Measurements from ENCODE around the gene ANKUB1.
"Not testable (repeated sequence)": the region's sequence is repeated elsewhere in the genome, so short reads cannot be mapped to it uniquely, and the experiment has no call there.

ANKUB1 gene
- long read RNA-seq, donor 1 = 0 reads
- long read RNA-seq, donor 2 = 0 reads
- long read RNA-seq, donor 3 = 0 reads
- long read RNA-seq, donor 4, partial matches to known transcripts = 6 of 34 reads
- long read RNA-seq, donor 4, other reads (novel, unspliced or antisense) = 28 of 34 reads
- long read RNA-seq, donor 5, partial matches to known transcripts = 0 of 27 reads
- long read RNA-seq, donor 5, other reads (novel, unspliced or antisense) = 27 of 27 reads
- long read RNA-seq, donor 6 = 0 reads
- long read RNA-seq, donor 7 = 0 reads
- long read RNA-seq, donor 8 = 0 reads

- no peak for DNase-seq
These were observed at the start of gene ANKUB1 for GRCh38 chr3:149792452-149793270. Gene ANKUB1 (minus strand): TSS chr3:149792554. CDS start chr3:149792366, 188 bp downstream.

DNA sequence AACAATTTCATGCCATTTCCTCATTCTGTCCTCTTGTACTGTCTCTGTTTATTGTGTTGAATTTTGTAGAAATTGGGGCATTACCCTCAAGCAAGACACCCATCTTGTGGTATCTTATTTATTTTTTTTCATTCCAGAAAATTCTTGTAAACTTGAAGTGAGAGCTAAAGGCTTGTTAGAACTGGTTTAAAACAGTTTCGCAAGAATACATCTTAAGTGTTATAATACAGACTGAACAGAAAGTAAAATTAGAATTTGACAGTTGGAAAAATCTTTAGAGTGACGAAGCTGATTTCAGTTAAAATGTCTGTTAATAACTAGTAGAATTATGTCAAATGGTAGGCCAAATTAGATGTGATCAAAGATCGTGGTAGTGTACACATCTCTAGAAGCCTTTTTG lies 47.5 kb upstream of the ANKUB1 start:
- DNase-seq = no peak

DNA sequence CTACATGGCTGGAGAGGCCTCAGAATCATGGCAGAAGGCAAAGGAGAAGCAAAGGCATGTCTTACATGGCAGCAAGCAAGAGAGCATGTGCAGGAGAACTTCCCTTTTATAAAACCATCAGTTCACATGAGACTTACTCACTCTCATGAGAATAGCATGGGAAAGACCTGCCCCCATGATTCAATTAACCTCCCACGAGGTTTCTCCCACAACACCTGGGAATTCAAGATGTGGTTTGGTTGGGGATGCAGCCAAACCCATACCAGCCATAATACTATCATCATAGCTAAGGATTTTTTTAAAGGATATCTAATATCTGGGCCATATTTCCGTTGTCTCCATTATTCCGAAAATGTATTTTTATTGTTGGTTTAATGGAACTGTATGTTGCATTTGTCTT lies 47.1 kb upstream of the ANKUB1 start:
- not testable (repeated sequence) for DNase-seq

DNA sequence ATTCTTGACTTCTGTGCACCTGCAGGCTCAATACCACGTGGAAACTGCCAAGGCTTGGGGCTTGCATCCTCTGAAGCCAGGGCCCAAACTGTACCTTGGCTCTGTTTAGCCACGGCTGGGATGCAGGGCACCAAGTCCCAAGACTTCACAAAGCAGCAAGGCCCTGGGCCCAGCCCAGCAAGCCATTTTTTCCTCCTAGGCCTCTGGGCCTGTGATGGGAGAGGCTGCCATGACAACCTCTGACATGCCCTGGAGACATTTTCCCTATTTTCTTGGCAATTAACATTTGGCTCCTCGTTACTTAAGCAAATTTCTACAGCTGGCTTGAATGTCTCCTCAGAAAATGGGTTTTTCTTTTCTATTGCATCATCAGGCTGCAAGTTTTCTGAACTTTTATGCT lies 46.1 kb upstream of the ANKUB1 start:
- DNase-seq = not testable (repeated sequence)

- DNase-seq = no peak
These were observed 40.9 kb upstream of the ANKUB1 start for GRCh38 chr3:149833241-149833640.

- no peak for DNase-seq
These were observed 39.7 kb upstream of the ANKUB1 start for GRCh38 chr3:149832086-149832485.

DNA sequence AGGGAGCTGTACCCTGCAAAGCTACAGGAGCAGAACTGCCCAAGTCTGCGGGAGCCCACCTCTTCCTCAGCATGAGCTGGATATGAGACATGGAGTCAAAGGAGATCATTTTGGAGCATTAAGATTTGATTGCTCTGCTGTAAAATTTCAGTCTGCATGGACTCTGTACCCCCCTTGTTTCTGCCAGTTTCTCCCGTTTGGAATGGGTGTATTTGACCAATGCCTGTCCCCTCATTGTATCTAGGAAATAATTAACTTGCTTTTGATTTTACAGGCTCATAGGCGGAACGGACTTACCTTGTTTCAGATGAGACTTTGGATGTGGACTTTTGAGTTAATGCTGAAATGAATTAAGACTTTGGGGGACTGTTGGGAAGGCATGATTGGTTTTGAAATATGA lies 39.0 kb upstream of the ANKUB1 start:
- no peak for DNase-seq

DNA sequence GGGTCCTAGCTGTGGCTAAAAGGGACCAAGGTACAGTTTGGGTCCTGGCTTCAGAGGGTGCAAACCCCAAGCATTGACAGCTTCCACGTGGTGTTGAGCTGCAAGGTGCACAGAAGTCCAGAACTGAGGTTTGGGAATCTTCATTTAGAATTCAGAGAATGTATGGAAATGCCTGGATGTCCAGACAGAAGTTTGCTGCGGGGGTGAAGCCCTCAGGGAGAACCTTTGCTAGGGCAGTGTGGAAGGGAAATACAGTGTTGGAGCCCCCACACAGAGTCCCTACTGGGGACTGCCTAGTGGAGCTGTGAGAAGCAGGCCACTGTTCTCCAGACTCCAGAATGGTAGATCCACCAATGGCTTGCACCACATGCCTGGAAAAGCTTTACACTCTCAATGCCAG lies 38.5 kb upstream of the ANKUB1 start:
- no peak for DNase-seq

DNA sequence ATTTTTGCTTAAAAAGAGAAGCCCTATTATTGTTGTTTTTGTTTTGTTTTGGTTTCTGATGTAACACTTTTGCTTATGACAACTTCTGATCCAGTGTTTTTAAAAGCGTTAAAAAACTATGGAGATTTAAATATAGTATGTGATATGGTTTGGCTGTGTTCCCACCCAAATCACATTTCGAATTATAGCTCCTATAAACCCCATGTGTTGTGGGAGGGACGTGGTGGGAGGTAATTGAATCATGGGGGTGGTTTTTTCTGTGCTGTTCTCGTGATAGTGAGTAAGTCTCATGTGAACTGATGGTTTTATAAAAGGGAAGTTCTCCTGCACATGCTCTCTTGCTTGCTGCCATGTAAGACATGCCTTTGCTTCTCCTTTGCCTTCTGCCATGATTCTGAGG lies 37.3 kb upstream of the ANKUB1 start:
- not testable (repeated sequence) for DNase-seq

DNA sequence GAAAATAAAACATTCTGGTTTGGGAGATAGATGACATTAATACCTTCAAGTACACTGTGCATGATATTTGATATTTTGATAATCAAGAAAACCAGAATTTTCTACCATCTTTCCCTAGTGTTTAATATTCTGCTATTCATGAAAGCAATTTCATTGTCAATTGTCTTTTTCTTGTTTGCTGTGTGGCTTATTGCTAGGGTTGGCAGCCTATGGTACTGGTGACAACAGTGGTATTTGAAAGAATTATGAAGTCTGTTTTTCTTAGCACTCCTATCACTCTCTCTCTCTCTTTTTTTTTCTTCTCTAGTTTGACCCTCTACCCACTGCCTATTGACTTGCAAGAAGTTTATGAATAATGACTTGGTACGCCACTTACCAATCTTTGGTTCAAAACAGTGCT lies 36.0 kb upstream of the ANKUB1 start:
- no peak for DNase-seq

DNA sequence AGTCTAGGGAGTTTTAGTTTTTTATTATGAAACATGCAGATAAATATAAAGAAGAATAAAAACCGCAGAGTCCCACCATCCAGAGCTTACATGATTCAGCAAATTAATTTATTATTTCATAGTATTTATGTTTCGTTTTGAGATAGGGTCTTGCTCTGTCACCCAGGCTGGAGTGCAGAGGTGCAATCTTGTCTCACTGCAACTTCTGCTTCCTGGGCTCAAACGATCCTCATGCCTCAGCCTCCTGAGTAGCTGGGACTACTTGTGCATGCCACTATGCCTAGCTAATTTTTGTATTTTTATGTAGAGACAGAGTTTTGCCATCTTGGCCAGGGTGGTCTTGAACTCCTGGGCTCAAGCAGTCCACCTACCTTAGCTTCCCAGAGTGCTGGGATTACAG lies 34.3 kb upstream of the ANKUB1 start:
- DNase-seq = no peak

GRCh38 chr3:149820183-149820582 lies 27.8 kb upstream of the ANKUB1 start:
- no peak for DNase-seq

- DNase-seq = no peak
These were observed 27.1 kb upstream of the ANKUB1 start for GRCh38 chr3:149819432-149819831.

DNA sequence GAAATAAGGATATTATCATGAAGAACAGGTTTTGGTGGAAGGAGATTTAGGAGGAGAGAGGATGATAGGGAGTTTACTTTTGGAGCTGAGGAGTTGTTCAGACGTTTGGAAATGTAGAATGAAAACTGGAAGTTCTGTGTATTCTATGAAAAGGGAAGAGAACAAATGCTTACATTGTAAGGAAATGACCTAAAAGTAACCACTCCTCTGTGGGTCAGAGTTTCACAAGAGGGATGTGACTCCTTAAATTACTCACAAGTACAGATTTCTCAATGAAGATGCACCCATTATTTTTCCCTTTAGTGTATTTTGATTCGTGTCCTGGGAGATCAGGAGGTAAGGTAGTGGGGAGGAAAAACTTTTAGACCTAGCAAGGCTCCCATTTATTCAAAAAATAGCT lies 24.6 kb upstream of the ANKUB1 start:
- DNase-seq = no peak

DNA sequence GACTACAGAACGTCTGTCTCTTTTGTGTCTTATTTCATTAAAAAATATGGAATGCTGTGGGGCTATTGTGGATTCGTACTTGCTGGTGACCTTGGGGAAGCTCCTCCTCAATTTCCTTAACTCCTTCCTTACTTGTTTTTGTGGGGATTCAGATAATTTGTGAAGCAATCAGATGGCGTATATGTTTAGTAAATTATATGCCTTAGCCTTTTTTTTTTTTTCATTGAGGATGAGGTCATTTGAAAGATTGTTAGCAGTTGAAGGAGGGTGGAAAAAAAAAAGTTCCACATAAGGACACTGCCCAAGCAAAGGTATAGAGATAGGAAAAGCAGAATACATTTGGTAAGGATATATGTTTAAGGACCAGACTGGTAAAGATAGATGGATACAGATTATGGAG lies 24.0 kb upstream of the ANKUB1 start:
- no peak for DNase-seq

GRCh38 chr3:149815728-149816127 lies 23.4 kb upstream of the ANKUB1 start:
- no peak for DNase-seq

- DNase-seq = no peak
These were observed 23.0 kb upstream of the ANKUB1 start for GRCh38 chr3:149815321-149815720.

GRCh38 chr3:149813367-149814281 lies 21.3 kb upstream of the ANKUB1 start:
- peak; percentile 91 for DNase-seq

DNA sequence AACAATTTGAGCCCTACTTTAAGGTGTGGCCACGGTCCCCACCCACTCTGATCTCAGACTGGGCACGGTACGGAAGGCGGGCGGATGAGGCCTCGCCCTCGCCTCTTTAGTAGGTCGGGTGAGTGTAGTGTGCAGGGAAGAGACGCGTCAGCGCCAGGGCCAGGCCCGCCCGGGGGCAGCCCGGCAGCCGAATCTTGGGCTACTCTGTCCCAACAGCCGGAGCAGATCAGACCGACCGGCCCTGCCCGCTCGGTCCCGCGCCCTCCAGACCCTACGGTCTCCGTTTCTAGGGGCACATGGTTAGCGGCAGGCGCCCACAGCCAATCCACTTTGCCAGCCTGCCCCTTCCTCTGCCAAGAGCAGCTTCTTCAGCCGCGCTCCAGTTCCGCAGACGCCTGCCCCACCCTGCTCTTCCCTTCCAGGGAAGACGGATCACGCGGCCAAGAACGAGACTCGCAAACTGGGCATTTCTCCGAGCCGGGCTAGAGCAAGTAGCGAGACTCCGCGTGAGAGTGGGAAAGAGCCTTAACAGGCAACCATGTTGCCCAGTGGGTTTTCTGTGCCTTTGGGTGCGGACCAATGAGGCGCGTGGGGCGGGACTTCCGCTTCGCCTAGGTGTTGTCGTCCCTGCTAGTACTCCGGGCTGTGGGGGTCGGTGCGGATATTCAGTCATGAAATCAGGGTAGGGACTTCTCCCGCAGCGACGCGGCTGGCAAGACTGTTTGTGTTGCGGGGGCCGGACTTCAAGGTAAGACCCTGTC lies 20.4 kb upstream of the ANKUB1 start, which contains the start of gene RNF13:
RNF13 (plus strand) TSS at position 610 of the 761 bp plus-strand sequence. CDS start 32,812 bp downstream, outside the sequence.
- peak; percentile 95 for DNase-seq

GRCh38 chr3:149812165-149812605 lies 19.8 kb upstream of the ANKUB1 start:
- DNase-seq = no peak

DNA sequence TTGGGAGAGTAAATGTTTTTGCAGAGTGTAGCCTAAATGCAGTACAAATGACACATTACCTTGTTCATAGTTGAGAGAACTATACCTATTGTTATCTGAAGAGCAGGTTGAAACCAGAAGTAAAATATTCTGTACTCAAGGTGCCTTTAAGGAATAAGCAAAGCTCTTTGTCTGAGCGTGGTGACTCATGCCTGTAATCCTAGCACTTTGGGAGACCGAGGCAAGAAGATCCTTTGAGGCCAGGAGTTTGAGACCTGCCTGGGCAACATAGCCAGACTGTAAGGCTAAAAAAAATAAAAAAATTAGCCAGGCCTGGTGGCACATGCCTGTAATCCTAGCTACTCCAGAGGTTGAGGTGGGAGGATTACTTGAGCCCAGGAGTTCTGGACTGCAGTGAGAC lies 18.5 kb upstream of the ANKUB1 start:
- DNase-seq = no peak

DNA sequence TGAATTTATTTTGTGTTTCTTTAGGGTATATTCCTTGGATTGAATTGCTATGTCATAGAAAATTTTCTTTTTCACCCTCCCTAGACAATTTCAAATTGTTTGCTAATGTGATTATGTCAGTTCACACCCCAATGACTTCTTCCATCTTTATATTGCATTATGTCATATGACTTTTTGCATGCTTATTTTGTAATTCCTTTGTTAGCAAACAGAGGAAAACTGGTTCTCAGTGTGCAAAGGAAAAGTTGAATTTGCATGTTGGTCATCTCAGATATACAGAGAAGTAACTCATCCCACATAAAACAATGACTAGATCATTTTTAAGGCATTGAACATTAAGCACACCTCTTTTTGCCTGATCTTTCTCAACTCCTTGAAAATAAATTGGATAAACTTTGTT lies 17.3 kb upstream of the ANKUB1 start:
- DNase-seq = no peak
